Esophagus squamous epithelium (tissue), 5 donors: ENCODE data around the gene TBC1D3B. TPM values are rescaled to one million over a fixed set of nuclear protein-coding genes. Genes with fewer than 3 reads are reported as not detected.
"Not testable (repeated sequence)": the region's sequence is repeated elsewhere in the genome, so short reads cannot be mapped to it uniquely, and the experiment has no call there.

Experiments used
- DNase-seq: peaks from one replicate; lab custom pipeline; 2025; lab: John Stamatoyannopoulos, UW
- H3K27ac ChIP-seq, 4 donors: fragments of 200-600 bp; sonication (generic); one replicate each; pipeline ENCODE4 v1.5.1; 2016 to 2019; ENCODE audit warnings: mild to moderate bottlenecking in 1 of 4
- H3K27me3 ChIP-seq, 4 donors: fragments of 200-600 bp; sonication (generic); 1 replicate in 3 of 4; 2 replicates in 1 of 4; pipeline versions ENCODE4 v1.5.1 to v1.6.0; 2017 to 2021; ENCODE audit warnings: antibody characterized with exemption in 1 of 4
- H3K36me3 ChIP-seq, 3 donors: fragments of 200-600 bp; sonication (generic); one replicate each; pipeline ENCODE4 v1.5.1; 2016 to 2019
- H3K4me1 ChIP-seq, 3 donors: fragments of 200-600 bp; sonication (generic); one replicate each; pipeline ENCODE4 v1.5.1; 2017 to 2019
- H3K4me3 ChIP-seq, 4 donors: fragments of 200-600 bp; sonication (generic); 1 replicate in 3 of 4; 2 replicates in 1 of 4; pipeline ENCODE4 v1.5.1; 2016 to 2019; ENCODE audit warnings: mild to moderate bottlenecking in 2 of 4, moderate library complexity in 1 of 4
- H3K9me3 ChIP-seq, 3 donors: fragments of 200-600 bp; sonication (generic); one replicate each; pipeline ENCODE4 v1.5.1; 2016 to 2019
- CTCF ChIP-seq, 6 experiments: fragments of 450-650 bp in 4 of 6; fragments of 200-600 bp in 2 of 6; sonication (generic) in 2 of 6; IDR thresholded peaks; one replicate each; pipeline ENCODE4 v1.5.1; 2016 to 2019; ENCODE audit warnings: antibody characterized with exemption in 6 of 6, mild to moderate bottlenecking in 4 of 6, moderate library complexity in 4 of 6
- POLR2A ChIP-seq, 4 donors: fragments of 450-650 bp; IDR thresholded peaks; one replicate each; pipeline ENCODE4 v1.6.1; 2017; ENCODE audit warnings: antibody characterized with exemption in 4 of 4, mild to moderate bottlenecking in 4 of 4, moderate library complexity in 3 of 4
- WGBS, 2 donors: methylation state at CpG; one replicate each; pipeline ENCODE4 v1.1.5; 2018; 5-methylcytosine and 5-hydroxymethylcytosine counted together
- intact Hi-C: fragments of 100-400 bp; cut with DNase I; formaldehyde crosslinking; loops from one replicate; pipeline ENCODE4 v1.15.0; 2022
- total RNA-seq, 4 donors: library from RNA; depleted of rRNA; stranded (reverse); fragments of >200 nt; gene quantifications; one replicate each; pipeline ENCODE4 v1.1.0, GENCODE V29; 2016
- donor health status: DM: yes; HTN: yes; CAD: no.

Gene TBC1D3B
- total RNA-seq: 10 to 100 TPM in 1 of 4 donors, 1 to 10 TPM in 2, not detected in 1; 2.9 to 11.7 (median 9.4) TPM

GRCh38 chr17:36176536-36176935 is at the start of gene TBC1D3B:
TSS of gene TBC1D3B (minus strand) at chr17:36176636. CDS start at chr17:36175050, 1,586 bp downstream.
- no CpG with 5 or more reads among the region's 11 CpGs for WGBS, 2 donors
- intact Hi-C loops, H3K36me3 ChIP-seq, DNase-seq, H3K27me3 ChIP-seq, H3K4me1 ChIP-seq, H3K4me3 ChIP-seq, H3K9me3 ChIP-seq, H3K27ac ChIP-seq: not testable (repeated sequence)

GRCh38 chr17:36222967-36223366 is 46.5 kb upstream of the TBC1D3B start:
- intact Hi-C loops, H3K9me3 ChIP-seq, H3K36me3 ChIP-seq, H3K4me3 ChIP-seq, H3K27me3 ChIP-seq, H3K4me1 ChIP-seq, DNase-seq, H3K27ac ChIP-seq: not testable (repeated sequence)
- 85 to 91% methylated on average over 6 to 9 of the region's 12 CpGs for WGBS, 2 donors

- H3K27ac ChIP-seq, DNase-seq, intact Hi-C loops, H3K27me3 ChIP-seq, H3K4me3 ChIP-seq, H3K9me3 ChIP-seq, H3K4me1 ChIP-seq, H3K36me3 ChIP-seq: not testable (repeated sequence)
- 77 to 84% methylated on average over 4 of the region's 4 CpGs for WGBS, 2 donors
These were observed 45.2 kb upstream of the TBC1D3B start for GRCh38 chr17:36221581-36222100.

- H3K27me3 ChIP-seq, H3K9me3 ChIP-seq, DNase-seq, H3K4me3 ChIP-seq, H3K27ac ChIP-seq, H3K36me3 ChIP-seq, intact Hi-C loops, H3K4me1 ChIP-seq: not testable (repeated sequence)
- 64 to 88% methylated on average over 2 to 3 of the region's 3 CpGs for WGBS, 2 donors
These were observed 44.5 kb upstream of the TBC1D3B start for GRCh38 chr17:36220737-36221580.

- H3K27me3 ChIP-seq, H3K9me3 ChIP-seq, intact Hi-C loops, DNase-seq, H3K4me3 ChIP-seq, H3K4me1 ChIP-seq, H3K36me3 ChIP-seq, H3K27ac ChIP-seq: not testable (repeated sequence)
- WGBS, 2 donors: 80 to 100% methylated on average over 1 of the region's 1 CpG
These were observed 43.1 kb upstream of the TBC1D3B start for GRCh38 chr17:36219556-36219955.

- H3K4me3 ChIP-seq, intact Hi-C loops, H3K27me3 ChIP-seq, H3K27ac ChIP-seq, H3K9me3 ChIP-seq, DNase-seq, H3K36me3 ChIP-seq, H3K4me1 ChIP-seq: not testable (repeated sequence)
- WGBS, 2 donors: 69 to 79% methylated on average over 5 to 6 of the region's 7 CpGs
These were observed 39.2 kb upstream of the TBC1D3B start for GRCh38 chr17:36215406-36216308.

- intact Hi-C loops: no loop called here
- Histone ChIP-seq H3K9me3 (no peaks in the 10 kb centered on the region), H3K36me3 (no peaks in the 10 kb centered on the region), H3K4me3 (no peak overlapping the region), H3K27me3 (peaks cover 0 to 9% (median 0%) of the 10 kb centered on the region in 4 donors), H3K27ac (no peak overlapping the region), H3K4me1 (no peaks in the 10 kb centered on the region)
- no peak for TF ChIP-seq POLR2A (IDR thresholded peaks at IDR 0.05)
- no peak for TF ChIP-seq CTCF (IDR thresholded peaks at IDR 0.05)
- DNase-seq: no peak
These were observed 38.5 kb upstream of the TBC1D3B start for GRCh38 chr17:36214918-36215317.

- Histone ChIP-seq H3K4me3 (no peak overlapping the region), H3K27ac (no peak overlapping the region), H3K9me3 (no peaks in the 10 kb centered on the region), H3K4me1 (no peaks in the 10 kb centered on the region), H3K36me3 (no peaks in the 10 kb centered on the region), H3K27me3 (peaks cover 0 to 9% (median 0%) of the 10 kb centered on the region in 4 donors)
- TF ChIP-seq CTCF (IDR thresholded peaks at IDR 0.05): no peak
- no peak for TF ChIP-seq POLR2A (IDR thresholded peaks at IDR 0.05)
- WGBS, 2 donors: 63% methylated on average over 2 to 3 of the region's 3 CpGs
- intact Hi-C loops: no loop called here
- no peak for DNase-seq
These were observed 37.3 kb upstream of the TBC1D3B start for GRCh38 chr17:36213695-36214094.
